Measurements from ENCODE around the gene NELFB. TPM values are rescaled to one million over a fixed set of nuclear protein-coding genes. Genes with fewer than 3 reads are reported as not detected.

The NELFB gene
- total RNA-seq, 4 donors from 2014 or later = 28.1 to 90.5 (median 53.9) TPM

GRCh38 chr9:137300567-137301080 lies 45.5 kb downstream of the NELFB start:
- in situ Hi-C loops (cut with MboI; ENCODE audit: low pct_ligation_motif_present in 1 of 4, low pct_unique_long_range_greater_than_20kb in 1 of 4, low sequenced_read_pairs in 3 of 4) (no loop called here), intact Hi-C loops (cut with DNase I; ENCODE audit: low total_unique reads) (no loop called here)
- peaks cover 18 to 76% (median 65%) of the 10 kb centered on the region in 4 donors for H3K4me1 ChIP-seq
- H3K9me3 ChIP-seq = no peaks in the 10 kb centered on the region
- H3K27ac ChIP-seq = peak overlapping the region; percentile 86 to 91 (median 88)
- H3K36me3 ChIP-seq = no peaks in the 10 kb centered on the region
- peak; percentile 51 for DNase-seq
- peak overlapping the region; percentile 30 to 69 (median 61) for H3K4me3 ChIP-seq
- peaks cover 53% of the 10 kb centered on the region for H3K27me3 ChIP-seq
- WGBS, 2 donors (ENCODE audit: low coverage in 1 of 2) = 1 to 3% methylated on average over 11 to 25 of the region's 25 CpGs
- TF ChIP-seq POLR2AphosphoS5 (IDR thresholded peaks at IDR 0.05) = peak; percentile 22 to 56 (median 48)
- no peak for TF ChIP-seq CTCF (IDR thresholded peaks at IDR 0.05)
- TF ChIP-seq POLR2A (IDR thresholded peaks at IDR 0.05) = peak; percentile 58

GRCh38 chr9:137301081-137301947 lies 46.2 kb downstream of the NELFB start:
- Histone ChIP-seq H3K4me3 (peak overlapping the region; percentile 43 to 69 (median 61)), H3K36me3 (no peaks in the 10 kb centered on the region), H3K9me3 (no peaks in the 10 kb centered on the region), H3K27ac (peak overlapping the region; percentile 86 to 91 (median 88)), H3K4me1 (peaks cover 24 to 77% (median 67%) of the 10 kb centered on the region in 4 donors), H3K27me3 (peaks cover 47% of the 10 kb centered on the region)
- TF ChIP-seq POLR2AphosphoS5 (IDR thresholded peaks at IDR 0.05) = peak; percentile 33 to 86 (median 50)
- TF ChIP-seq EP300 (IDR thresholded peaks at IDR 0.05; ENCODE audit: low read depth) = no peak
- intact Hi-C loops (cut with DNase I; ENCODE audit: low total_unique reads) = no loop called here
- peak; percentile 26 for DNase-seq
- WGBS, 2 donors (ENCODE audit: low coverage in 1 of 2) = 0% methylated on average over 7 of the region's 115 CpGs; no CpG with 5 or more reads in 1 of the 2 donors
- in situ Hi-C loops (cut with MboI; ENCODE audit: low pct_ligation_motif_present in 1 of 4, low pct_unique_long_range_greater_than_20kb in 1 of 4, low sequenced_read_pairs in 3 of 4) = no loop called here

GRCh38 chr9:137302118-137302448 lies 47.0 kb downstream of the NELFB start, which contains the start of gene NRARP:
Gene NRARP (minus strand): TSS chr9:137302271. CDS start chr9:137301928, 343 bp downstream.
- H3K27ac ChIP-seq = peak within 1 kb of the TSS; percentile 91 to 98 (median 96)
- peaks cover 27 to 77% (median 68%) of the 10 kb centered on the region in 4 donors for H3K4me1 ChIP-seq
- H3K36me3 ChIP-seq = no peaks in the 10 kb centered on the region
- peaks cover 39% of the 10 kb centered on the region for H3K27me3 ChIP-seq
- no peaks in the 10 kb centered on the region for H3K9me3 ChIP-seq
- 1% methylated on average over 31 of the region's 60 CpGs; no CpG with 5 or more reads in 1 of the 2 donors for WGBS, 2 donors (ENCODE audit: low coverage in 1 of 2)
- peak; percentile 90 to 97 (median 94) for TF ChIP-seq POLR2AphosphoS5 (IDR thresholded peaks at IDR 0.05)
- TF ChIP-seq EP300 (IDR thresholded peaks at IDR 0.05; ENCODE audit: low read depth) = no peak
- TF ChIP-seq POLR2A (IDR thresholded peaks at IDR 0.05) = peak; percentile 65
- TF ChIP-seq CTCF (IDR thresholded peaks at IDR 0.05) = no peak
- in situ Hi-C loops (cut with MboI; ENCODE audit: low pct_ligation_motif_present in 1 of 4, low pct_unique_long_range_greater_than_20kb in 1 of 4, low sequenced_read_pairs in 3 of 4) = no loop called here
- intact Hi-C loops (cut with DNase I; ENCODE audit: low total_unique reads) = no loop called here
- H3K4me3 ChIP-seq = peak within 1 kb of the TSS; percentile 43 to 69 (median 61)
- peak; percentile 95 for DNase-seq

- Histone ChIP-seq H3K4me3 (peak overlapping the region; percentile 4 to 58 (median 48)), H3K27ac (peak overlapping the region; percentile 86 to 98 (median 96)), H3K4me1 (peaks cover 30 to 79% (median 70%) of the 10 kb centered on the region in 4 donors), H3K36me3 (no peaks in the 10 kb centered on the region), H3K27me3 (peaks cover 37% of the 10 kb centered on the region), H3K9me3 (no peaks in the 10 kb centered on the region)
- WGBS, 2 donors (ENCODE audit: low coverage in 1 of 2) = 4% methylated on average over 49 of the region's 78 CpGs; no CpG with 5 or more reads in 1 of the 2 donors
- TF ChIP-seq POLR2AphosphoS5 (IDR thresholded peaks at IDR 0.05) = no peak
- no peak for TF ChIP-seq POLR2A (IDR thresholded peaks at IDR 0.05)
- peak; percentile 30 to 84 (median 48) for TF ChIP-seq CTCF (IDR thresholded peaks at IDR 0.05)
- TF ChIP-seq EP300 (IDR thresholded peaks at IDR 0.05; ENCODE audit: low read depth) = no peak
- in situ Hi-C loops (cut with MboI; ENCODE audit: low pct_ligation_motif_present in 1 of 4, low pct_unique_long_range_greater_than_20kb in 1 of 4, low sequenced_read_pairs in 3 of 4) (no loop called here), intact Hi-C loops (cut with DNase I; ENCODE audit: low total_unique reads) (no loop called here)
- DNase-seq = no peak
These were observed 47.5 kb downstream of the NELFB start for GRCh38 chr9:137302449-137303150.

All from transverse colon (tissue), 4 donors.